ENCODE measurements around the gene IGSF3.

IGSF3 gene

GRCh38 chr1:116556289-116557006, 111.1 kb downstream of the IGSF3 start:
- Histone ChIP-seq H3K27me3 (ENCODE audit: insufficient read depth, low read length) (no peaks in the 10 kb centered on the region), H3K27ac (ENCODE audit: low read length) (no peak overlapping the region), H3K9ac (ENCODE audit: low read depth, low read length) (no peak overlapping the region), H3K4me1 (ENCODE audit: insufficient read depth, low read length) (peaks cover 6% of the 10 kb centered on the region), H3K4me3 (ENCODE audit: low read length) (no peak overlapping the region), H3K9me3 (ENCODE audit: insufficient read depth, low read depth, low read length) (no peaks in the 10 kb centered on the region), H3K36me3 (ENCODE audit: insufficient read depth, low read depth, low read length) (no peaks in the 10 kb centered on the region)

- Histone ChIP-seq H3K27me3 (ENCODE audit: insufficient read depth, low read length) (no peaks in the 10 kb centered on the region), H3K27ac (ENCODE audit: low read length) (no peak overlapping the region), H3K9ac (ENCODE audit: low read depth, low read length) (no peak overlapping the region), H3K9me3 (ENCODE audit: insufficient read depth, low read depth, low read length) (no peaks in the 10 kb centered on the region), H3K4me3 (ENCODE audit: low read length) (no peak overlapping the region), H3K36me3 (ENCODE audit: insufficient read depth, low read depth, low read length) (no peaks in the 10 kb centered on the region), H3K4me1 (ENCODE audit: insufficient read depth, low read length) (peaks cover 6% of the 10 kb centered on the region)
Measured at GRCh38 chr1:116554924-116555323, 112.6 kb downstream of the IGSF3 start.

GRCh38 chr1:116553386-116554115, 114.0 kb downstream of the IGSF3 start:
- Histone ChIP-seq H3K9me3 (ENCODE audit: insufficient read depth, low read depth, low read length) (no peaks in the 10 kb centered on the region), H3K27me3 (ENCODE audit: insufficient read depth, low read length) (no peaks in the 10 kb centered on the region), H3K4me1 (ENCODE audit: insufficient read depth, low read length) (peaks cover 6% of the 10 kb centered on the region), H3K9ac (ENCODE audit: low read depth, low read length) (no peak overlapping the region), H3K4me3 (ENCODE audit: low read length) (no peak overlapping the region), H3K36me3 (ENCODE audit: insufficient read depth, low read depth, low read length) (no peaks in the 10 kb centered on the region), H3K27ac (ENCODE audit: low read length) (no peak overlapping the region)

GRCh38 chr1:116546354-116546977, 121.1 kb downstream of the IGSF3 start:
- no peak overlapping the region for H3K27ac ChIP-seq (ENCODE audit: low read length)
- H3K36me3 ChIP-seq (ENCODE audit: insufficient read depth, low read depth, low read length), result 0 out of 2 replicates have a peak, but pooled peaks cover 5% of the 10 kb centered on the region
- H3K4me1 ChIP-seq (ENCODE audit: insufficient read depth, low read length), result no peaks in the 10 kb centered on the region
- no peak overlapping the region for H3K4me3 ChIP-seq (ENCODE audit: low read length)
- H3K9ac ChIP-seq (ENCODE audit: low read depth, low read length), result no peak overlapping the region
- no peaks in the 10 kb centered on the region for H3K9me3 ChIP-seq (ENCODE audit: insufficient read depth, low read depth, low read length)
- H3K27me3 ChIP-seq (ENCODE audit: insufficient read depth, low read length), result no peaks in the 10 kb centered on the region

- Histone ChIP-seq H3K27me3 (ENCODE audit: insufficient read depth, low read length) (no peaks in the 10 kb centered on the region), H3K4me1 (ENCODE audit: insufficient read depth, low read length) (no peaks in the 10 kb centered on the region), H3K4me3 (ENCODE audit: low read length) (no peak overlapping the region), H3K9me3 (ENCODE audit: insufficient read depth, low read depth, low read length) (no peaks in the 10 kb centered on the region), H3K36me3 (ENCODE audit: insufficient read depth, low read depth, low read length) (0 out of 2 replicates have a peak, but pooled peaks cover 5% of the 10 kb centered on the region), H3K27ac (ENCODE audit: low read length) (no peak overlapping the region), H3K9ac (ENCODE audit: low read depth, low read length) (no peak overlapping the region)
Measured at GRCh38 chr1:116545359-116545705, 122.2 kb downstream of the IGSF3 start.

GRCh38 chr1:116544588-116545358, 122.8 kb downstream of the IGSF3 start:
- Histone ChIP-seq H3K36me3 (ENCODE audit: insufficient read depth, low read depth, low read length) (0 out of 2 replicates have a peak, but pooled peaks cover 5% of the 10 kb centered on the region), H3K9ac (ENCODE audit: low read depth, low read length) (no peak overlapping the region), H3K27me3 (ENCODE audit: insufficient read depth, low read length) (no peaks in the 10 kb centered on the region), H3K4me3 (ENCODE audit: low read length) (no peak overlapping the region), H3K4me1 (ENCODE audit: insufficient read depth, low read length) (no peaks in the 10 kb centered on the region), H3K9me3 (ENCODE audit: insufficient read depth, low read depth, low read length) (no peaks in the 10 kb centered on the region), H3K27ac (ENCODE audit: low read length) (no peak overlapping the region)

GRCh38 chr1:116540088-116540487, 127.4 kb downstream of the IGSF3 start:
- no peaks in the 10 kb centered on the region for H3K9me3 ChIP-seq (ENCODE audit: insufficient read depth, low read depth, low read length)
- H3K27me3 ChIP-seq (ENCODE audit: insufficient read depth, low read length), result no peaks in the 10 kb centered on the region
- no peak overlapping the region for H3K4me3 ChIP-seq (ENCODE audit: low read length)
- no peaks in the 10 kb centered on the region for H3K4me1 ChIP-seq (ENCODE audit: insufficient read depth, low read length)
- H3K27ac ChIP-seq (ENCODE audit: low read length), result no peak overlapping the region
- H3K36me3 ChIP-seq (ENCODE audit: insufficient read depth, low read depth, low read length), result 0 out of 2 replicates have a peak, but pooled peaks cover 5% of the 10 kb centered on the region
- no peak overlapping the region for H3K9ac ChIP-seq (ENCODE audit: low read depth, low read length)

- Histone ChIP-seq H3K36me3 (ENCODE audit: insufficient read depth, low read depth, low read length) (0 out of 2 replicates have a peak, but pooled peaks cover 6% of the 10 kb centered on the region), H3K27ac (ENCODE audit: low read length) (no peak overlapping the region)
Measured at GRCh38 chr1:116538544-116538943, 129.0 kb downstream of the IGSF3 start.

GRCh38 chr1:116537898-116538297, 129.6 kb downstream of the IGSF3 start:
- Histone ChIP-seq H3K9ac (ENCODE audit: low read depth, low read length) (no peak overlapping the region), H3K27me3 (ENCODE audit: insufficient read depth, low read length) (no peaks in the 10 kb centered on the region), H3K36me3 (ENCODE audit: insufficient read depth, low read depth, low read length) (0 out of 2 replicates have a peak, but pooled peaks cover 9% of the 10 kb centered on the region), H3K4me3 (ENCODE audit: low read length) (no peak overlapping the region), H3K4me1 (ENCODE audit: insufficient read depth, low read length) (no peaks in the 10 kb centered on the region), H3K27ac (ENCODE audit: low read length) (no peak overlapping the region), H3K9me3 (ENCODE audit: insufficient read depth, low read depth, low read length) (no peaks in the 10 kb centered on the region)

More at GRCh38 chr1:116538544-116538943, 129.0 kb downstream of the IGSF3 start:
- no peaks in the 10 kb centered on the region for H3K9me3 ChIP-seq (ENCODE audit: insufficient read depth, low read depth, low read length)
- H3K9ac ChIP-seq (ENCODE audit: low read depth, low read length), result no peak overlapping the region
- no peaks in the 10 kb centered on the region for H3K4me1 ChIP-seq (ENCODE audit: insufficient read depth, low read length)
- H3K4me3 ChIP-seq (ENCODE audit: low read length), result no peak overlapping the region
- no peaks in the 10 kb centered on the region for H3K27me3 ChIP-seq (ENCODE audit: insufficient read depth, low read length)

- H3K4me1 ChIP-seq (ENCODE audit: insufficient read depth, low read length), result no peaks in the 10 kb centered on the region
- H3K27me3 ChIP-seq (ENCODE audit: insufficient read depth, low read length), result no peaks in the 10 kb centered on the region
- H3K9ac ChIP-seq (ENCODE audit: low read depth, low read length), result no peak overlapping the region
- no peaks in the 10 kb centered on the region for H3K9me3 ChIP-seq (ENCODE audit: insufficient read depth, low read depth, low read length)
- H3K36me3 ChIP-seq (ENCODE audit: insufficient read depth, low read depth, low read length), result 0 out of 2 replicates have a peak, but pooled peaks cover 7% of the 10 kb centered on the region
- H3K27ac ChIP-seq (ENCODE audit: low read length), result no peak overlapping the region
- no peak overlapping the region for H3K4me3 ChIP-seq (ENCODE audit: low read length)
Measured at GRCh38 chr1:116537040-116537831, 130.3 kb downstream of the IGSF3 start.
